B cell (primary cell): ENCODE data around the gene RMND5A. TPM values are rescaled to one million over a fixed set of nuclear protein-coding genes. Genes with fewer than 3 reads are reported as not detected.
"Not testable (repeated sequence)": the region's sequence is repeated elsewhere in the genome, so short reads cannot be mapped to it uniquely, and the experiment has no call there.

Source experiments
- ATAC-seq: fragments of 200-7000 bp; cut with Tn5 transposase; one replicate; pipeline ENCODE4 v1.10.0; 2021; ENCODE audit warnings: low read depth, mild to moderate bottlenecking, moderate number of reproducible peaks, moderate library complexity
- CTCF ChIA-PET: fragments of 350-600 bp; sonication (Branson Sonifier 250); formaldehyde crosslinking; loops from one replicate; lab custom pipeline; 2021; ENCODE audit warnings: antibody characterized with exemption, inconsistent platforms; lab: Charles Lee
- POLR2A ChIA-PET: fragments of 350-600 bp; sonication (Branson Sonifier 250); formaldehyde crosslinking; loops from one replicate; lab custom pipeline; 2021; ENCODE audit warnings: antibody characterized with exemption; lab: Charles Lee
- DNase-seq: peaks from one replicate; pipeline ENCODE4 v3.0.0; 2013
- H2AFZ ChIP-seq: 2 replicates; pipeline ENCODE4 v1.6.1; 2012; ENCODE audit warnings: mild to moderate bottlenecking, low read depth, low read length; ENCODE audit not compliant: insufficient read depth, poor library complexity, severe bottlenecking
- H3K27ac ChIP-seq, 2 donors: 1 replicate in 1 of 2; 2 replicates in 1 of 2; pipeline ENCODE4 v1.5.1; 2012 to 2013; ENCODE audit warnings: low read length in 2 of 2, mild to moderate bottlenecking in 2 of 2, moderate library complexity in 1 of 2
- H3K27me3 ChIP-seq, 4 experiments: fragments of 200-600 bp in 1 of 4; sonication (generic) in 1 of 4; replicated peaks in 1 of 4; 1 replicate in 2 of 4; 2 replicates in 2 of 4; pipeline versions ENCODE4 v1.6.1 to v1.7.0; 2013 to 2016; ENCODE audit warnings: low read length in 3 of 4, mild to moderate bottlenecking in 2 of 4, mixed read lengths in 1 of 4, moderate library complexity in 1 of 4; ENCODE audit not compliant: insufficient read depth in 4 of 4, control insufficient read depth in 3 of 4; ENCODE audit errors: control extremely low read depth in 1 of 4
- H3K36me3 ChIP-seq, 2 experiments: replicated peaks in 1 of 2; 1 replicate in 1 of 2; 2 replicates in 1 of 2; pipeline versions ENCODE4 v1.6.1 to v1.7.1; 2013; ENCODE audit warnings: low read length in 1 of 2; ENCODE audit not compliant: insufficient read depth in 2 of 2, control insufficient read depth in 1 of 2; ENCODE audit errors: control extremely low read depth in 1 of 2, extremely low read depth in 1 of 2
- H3K4me1 ChIP-seq, 2 donors: fragments of 200-600 bp in 1 of 2; sonication (generic) in 1 of 2; 1 replicate in 1 of 2; 2 replicates in 1 of 2; pipeline versions ENCODE4 v1.5.1 to v1.6.1; 2013 to 2017; ENCODE audit warnings: low read length in 2 of 2; ENCODE audit not compliant: control insufficient read depth in 2 of 2, insufficient read depth in 2 of 2
- H3K4me2 ChIP-seq: replicated peaks from 2 replicates; pipeline ENCODE3; 2012; ENCODE audit warnings: mild to moderate bottlenecking, low read depth, low read length; ENCODE audit not compliant: poor library complexity, severe bottlenecking
- H3K4me3 ChIP-seq, 5 experiments: fragments of 200-600 bp in 1 of 5; sonication (generic) in 1 of 5; 1 replicate in 3 of 5; 2 replicates in 2 of 5; pipeline versions ENCODE4 v1.5.1 to v1.7.0; 2011 to 2016; ENCODE audit warnings: low read length in 4 of 5, mild to moderate bottlenecking in 4 of 5, low read depth in 2 of 5, control low read depth in 1 of 5, moderate library complexity in 1 of 5; ENCODE audit not compliant: insufficient read depth in 1 of 5; ENCODE audit errors: control extremely low read depth in 1 of 5, extremely low read depth in 1 of 5
- H3K79me2 ChIP-seq: fragments of 200-600 bp; sonication (generic); one replicate; pipeline ENCODE4 v1.6.0; 2016; ENCODE audit warnings: low read length; ENCODE audit not compliant: control insufficient read depth, insufficient read depth
- H3K9ac ChIP-seq: fragments of 200-600 bp; sonication (generic); 2 replicates; pipeline ENCODE4 v1.6.1; 2017; ENCODE audit warnings: mild to moderate bottlenecking, low read length, moderate library complexity
- H3K9me3 ChIP-seq, 3 donors: one replicate each; pipeline versions ENCODE4 v1.6.1 to v1.7.1; 2013; ENCODE audit warnings: low read length in 2 of 3; ENCODE audit not compliant: control insufficient read depth in 2 of 3, insufficient read depth in 1 of 3; ENCODE audit errors: control extremely low read depth in 1 of 3
- H4K20me1 ChIP-seq: 2 replicates; pipeline ENCODE4 v1.6.0; 2012; ENCODE audit warnings: mild to moderate bottlenecking, low read length; ENCODE audit not compliant: insufficient read depth, control insufficient read depth, poor library complexity, severe bottlenecking
- H3K27ac Mint-ChIP-seq: one replicate; pipeline ENCODE4 v1.8.0; 2021; ENCODE audit warnings: mixed read lengths
- H3K27me3 Mint-ChIP-seq: one replicate; pipeline ENCODE4 v1.8.0; 2021; ENCODE audit warnings: mixed read lengths
- H3K4me1 Mint-ChIP-seq: one replicate; pipeline ENCODE4 v1.8.0; 2021; ENCODE audit warnings: mixed read lengths
- H3K4me3 Mint-ChIP-seq: one replicate; pipeline ENCODE4 v1.8.0; 2021; ENCODE audit warnings: mixed read lengths
- H3K9me3 Mint-ChIP-seq: one replicate; pipeline ENCODE4 v1.8.0; 2022; ENCODE audit warnings: mixed read lengths; ENCODE audit not compliant: insufficient read depth
- CTCF ChIP-seq: fragments of 200-600 bp; IDR thresholded peaks from one replicate; pipeline ENCODE4 v1.8.0; 2022; ENCODE audit warnings: antibody characterized with exemption, mild to moderate bottlenecking
- EZH2 ChIP-seq: IDR thresholded peaks from 2 replicates; pipeline ENCODE4 v1.6.1; 2012; ENCODE audit warnings: borderline replicate concordance, low read depth, mild to moderate bottlenecking, moderate library complexity, low read length; ENCODE audit not compliant: insufficient read depth, poor library complexity, severe bottlenecking
- WGBS: methylation state at CpG from one replicate; pipeline ENCODE4 v1.1.5; 2013; ENCODE audit warnings: missing lambda C conversion rate; ENCODE audit not compliant: insufficient coverage; 5-methylcytosine and 5-hydroxymethylcytosine counted together
- intact Hi-C: fragments of 100-400 bp; cut with micrococcal nuclease; formaldehyde crosslinking; loops from one replicate; pipeline ENCODE4 v1.10.0; 2022
- polyA plus RNA-seq: library from polyadenylated mRNA; depleted of rRNA; stranded (reverse); fragments of >200 nt; gene quantifications from 2 replicates; pipeline ENCODE4 v1.2.3, GENCODE V29; 2012
- total RNA-seq, 2 donors: library from RNA; stranded (reverse); fragments of 120-200 nt in 1 of 2; gene quantifications; 1 replicate in 1 of 2; 2 replicates in 1 of 2; pipeline versions ENCODE4 v1.2.3 to v1.2.4, GENCODE V29; 2013 to 2022

The RMND5A gene
- total and polyA plus RNA-seq, 2 donors (not counting 1 experiment from before 2014, with no cell fraction given) = 13.0 to 33.7 TPM

GRCh38 chr2:86706935-86707334 is 13.2 kb upstream of the RMND5A start:
- no peaks in the 10 kb centered on the region for H3K4me1 ChIP-seq
- no peaks in the 10 kb centered on the region for H3K27me3 ChIP-seq
- H3K27me3 Mint-ChIP-seq = no peaks in the 10 kb centered on the region
- H3K27ac ChIP-seq = no peak overlapping the region
- H3K4me2 ChIP-seq = no peak overlapping the region
- H3K9ac ChIP-seq = no peak overlapping the region
- no peaks in the 10 kb centered on the region for H4K20me1 ChIP-seq
- no peak for TF ChIP-seq EZH2
- TF ChIP-seq CTCF = no peak
- intact Hi-C loops = no loop called here
- ChIA-PET CTCF (no interaction called here), POLR2A (no interaction called here)
- H3K9me3 ChIP-seq = peaks cover 0 to 3% (median 3%) of the 10 kb centered on the region in 3 donors
- WGBS = no CpG with 5 or more reads among the region's 2 CpGs
- no peak overlapping the region for H3K27ac Mint-ChIP-seq
- no peaks in the 10 kb centered on the region for H3K36me3 ChIP-seq
- no peak overlapping the region for H3K4me3 Mint-ChIP-seq
- no peaks in the 10 kb centered on the region for H3K4me1 Mint-ChIP-seq
- no peak overlapping the region for H3K4me3 ChIP-seq
- DNase-seq = no peak
- no peak for ATAC-seq
- no peak overlapping the region for H2AFZ ChIP-seq
- H3K79me2 ChIP-seq = no peaks in the 10 kb centered on the region
- no peaks in the 10 kb centered on the region for H3K9me3 Mint-ChIP-seq

- DNase-seq, H2AFZ ChIP-seq, H3K4me2 ChIP-seq, H3K9me3 ChIP-seq, CTCF ChIA-PET, H3K27ac ChIP-seq, H3K4me1 Mint-ChIP-seq, H3K9ac ChIP-seq, H3K27me3 Mint-ChIP-seq, H3K36me3 ChIP-seq, intact Hi-C loops, POLR2A ChIA-PET, ATAC-seq, H3K4me3 ChIP-seq, H3K4me1 ChIP-seq, H3K79me2 ChIP-seq, H3K9me3 Mint-ChIP-seq, H4K20me1 ChIP-seq, H3K4me3 Mint-ChIP-seq, H3K27me3 ChIP-seq, H3K27ac Mint-ChIP-seq: not testable (repeated sequence)
- no CpG with 5 or more reads among the region's 4 CpGs for WGBS
These were observed 12.0 kb upstream of the RMND5A start for GRCh38 chr2:86708126-86708525.

GRCh38 chr2:86714579-86715173 is 5.4 kb upstream of the RMND5A start:
- H3K4me2 ChIP-seq, H3K27ac Mint-ChIP-seq, H2AFZ ChIP-seq, H3K4me3 ChIP-seq, intact Hi-C loops, H4K20me1 ChIP-seq, H3K27me3 ChIP-seq, H3K4me1 Mint-ChIP-seq, H3K9me3 ChIP-seq, H3K27ac ChIP-seq, CTCF ChIA-PET, H3K4me3 Mint-ChIP-seq, H3K9me3 Mint-ChIP-seq, POLR2A ChIA-PET, H3K36me3 ChIP-seq, ATAC-seq, H3K9ac ChIP-seq, H3K4me1 ChIP-seq, H3K27me3 Mint-ChIP-seq, H3K79me2 ChIP-seq, DNase-seq: not testable (repeated sequence)
- WGBS = no CpG with 5 or more reads among the region's 3 CpGs
